Cardiac muscle cell (in vitro differentiated cells and primary cell): ENCODE data around the gene ITGA3. TPM values are rescaled to one million over a fixed set of nuclear protein-coding genes. Genes with fewer than 3 reads are reported as not detected.

Experiments
- DNase-seq, 2 donors: peaks; one replicate each; pipeline versions ENCODE4 v3.0.0 to v3.0.0-alpha.2; 2010 to 2017; ENCODE audit warnings: low read depth in 1 of 2, low spot score in 1 of 2
- H3K27ac ChIP-seq: fragments of 200-600 bp; sonication (generic); 2 replicates; pipeline ENCODE4 v1.5.1; 2016
- H3K27me3 ChIP-seq: fragments of 200-600 bp; sonication (generic); 2 replicates; pipeline ENCODE4 v1.6.0; 2016; ENCODE audit warnings: control low read depth
- H3K36me3 ChIP-seq: fragments of 200-600 bp; sonication (generic); 2 replicates; pipeline ENCODE4 v1.5.1; 2016; ENCODE audit warnings: control low read depth
- H3K4me1 ChIP-seq: fragments of 200-600 bp; sonication (generic); 2 replicates; pipeline ENCODE4 v1.8.1; 2017; ENCODE audit warnings: low read depth, mild to moderate bottlenecking, mixed run types
- H3K4me3 ChIP-seq: fragments of 200-600 bp; sonication (generic); 2 replicates; pipeline ENCODE4 v1.5.1; 2016; ENCODE audit warnings: mild to moderate bottlenecking
- H3K9me3 ChIP-seq: fragments of 200-600 bp; sonication (generic); 2 replicates; pipeline ENCODE4 v1.5.1; 2017; ENCODE audit warnings: low read depth, mild to moderate bottlenecking, control low read depth
- polyA plus RNA-seq: library from polyadenylated mRNA; unstranded; fragments of >200 nt; fragmentation: Nextera tagmentation; extraction: Ambion mirVana; gene quantifications from 2 replicates; pipeline ENCODE4 v1.2.1, GENCODE V29; 2016
- total RNA-seq: library from RNA; depleted of rRNA; stranded (reverse); fragments of >200 nt; gene quantifications from 2 replicates; pipeline ENCODE4 v1.2.3, GENCODE V29; 2016
- TF ChIP-seq, protein P1 (sequence below): IDR thresholded peaks from 2 replicates; pipeline ENCODE4 v1.5.1; 2012; ENCODE audit warnings: low read depth, mild to moderate bottlenecking, low read length

The ITGA3 gene
- total and polyA plus RNA-seq, 2 experiments from 2014 or later: 20.5 to 41.9 TPM

DNA sequence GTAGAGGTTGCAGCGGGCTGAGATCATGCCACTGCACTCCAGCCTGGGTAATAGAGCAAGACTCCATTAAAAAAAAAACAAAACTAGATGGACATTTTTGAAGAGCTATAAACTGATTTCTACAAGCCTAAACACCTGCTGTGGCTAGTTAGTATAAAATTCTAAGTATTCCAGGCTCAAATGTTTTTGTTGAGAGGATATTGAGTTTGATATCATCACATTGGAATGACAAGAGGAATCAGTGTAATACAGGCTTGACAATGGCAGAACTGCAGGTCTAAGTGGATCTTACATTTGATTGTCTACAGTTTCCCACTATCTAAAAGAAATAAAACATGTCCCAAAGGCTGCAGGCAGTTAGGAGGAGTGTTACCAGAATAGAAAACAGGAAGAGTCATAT is 37.0 kb upstream of the ITGA3 start:
- TF ChIP-seq, protein P1, sequence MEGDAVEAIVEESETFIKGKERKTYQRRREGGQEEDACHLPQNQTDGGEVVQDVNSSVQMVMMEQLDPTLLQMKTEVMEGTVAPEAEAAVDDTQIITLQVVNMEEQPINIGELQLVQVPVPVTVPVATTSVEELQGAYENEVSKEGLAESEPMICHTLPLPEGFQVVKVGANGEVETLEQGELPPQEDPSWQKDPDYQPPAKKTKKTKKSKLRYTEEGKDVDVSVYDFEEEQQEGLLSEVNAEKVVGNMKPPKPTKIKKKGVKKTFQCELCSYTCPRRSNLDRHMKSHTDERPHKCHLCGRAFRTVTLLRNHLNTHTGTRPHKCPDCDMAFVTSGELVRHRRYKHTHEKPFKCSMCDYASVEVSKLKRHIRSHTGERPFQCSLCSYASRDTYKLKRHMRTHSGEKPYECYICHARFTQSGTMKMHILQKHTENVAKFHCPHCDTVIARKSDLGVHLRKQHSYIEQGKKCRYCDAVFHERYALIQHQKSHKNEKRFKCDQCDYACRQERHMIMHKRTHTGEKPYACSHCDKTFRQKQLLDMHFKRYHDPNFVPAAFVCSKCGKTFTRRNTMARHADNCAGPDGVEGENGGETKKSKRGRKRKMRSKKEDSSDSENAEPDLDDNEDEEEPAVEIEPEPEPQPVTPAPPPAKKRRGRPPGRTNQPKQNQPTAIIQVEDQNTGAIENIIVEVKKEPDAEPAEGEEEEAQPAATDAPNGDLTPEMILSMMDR: no peak
- H3K27me3 ChIP-seq: no peaks in the 10 kb centered on the region
- H3K4me3 ChIP-seq: no peak overlapping the region
- no peaks in the 10 kb centered on the region for H3K9me3 ChIP-seq
- H3K36me3 ChIP-seq: no peaks in the 10 kb centered on the region
- peaks cover 5% of the 10 kb centered on the region for H3K4me1 ChIP-seq
- H3K27ac ChIP-seq: no peak overlapping the region
- no peak for DNase-seq

DNA sequence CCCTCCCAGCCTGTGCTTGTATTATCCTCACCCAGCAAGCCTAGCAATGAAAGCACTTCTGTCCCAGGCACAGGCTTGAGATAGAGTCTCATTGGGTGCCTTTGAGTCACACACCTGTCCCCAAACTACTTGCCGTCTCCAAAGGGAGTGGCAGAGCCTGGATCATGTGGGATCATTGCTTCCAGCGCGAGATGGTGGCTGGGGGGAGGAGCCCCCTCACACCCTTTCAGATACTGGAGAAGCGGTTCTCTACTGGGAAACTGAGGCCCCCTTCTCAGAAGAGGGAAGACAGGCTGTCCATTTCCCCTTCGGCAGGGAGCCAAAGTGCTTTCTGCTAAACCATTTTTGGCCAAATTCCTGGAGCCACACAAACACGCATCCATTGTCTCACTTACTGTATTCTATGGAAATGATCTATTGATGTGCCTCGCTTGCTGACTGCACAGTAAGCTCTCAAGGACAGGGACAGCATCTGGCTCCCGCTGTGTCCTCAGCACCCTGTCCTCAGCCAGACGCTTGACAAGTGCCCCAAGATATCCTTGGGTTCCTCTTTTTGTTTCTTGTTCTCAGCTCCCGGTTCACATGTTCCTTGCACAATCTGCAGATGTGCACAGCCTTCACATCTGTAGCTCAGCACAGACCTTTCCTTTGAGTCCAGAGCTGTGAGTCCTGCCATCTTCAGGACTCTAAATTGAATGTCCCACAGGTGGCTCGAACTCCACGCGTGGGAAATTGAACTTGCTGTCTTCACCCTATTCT is 34.9 kb upstream of the ITGA3 start:
- H3K9me3 ChIP-seq: no peaks in the 10 kb centered on the region
- H3K4me3 ChIP-seq: no peak overlapping the region
- TF ChIP-seq, protein P1: no peak
- no peak for DNase-seq
- H3K27ac ChIP-seq: no peak overlapping the region
- H3K27me3 ChIP-seq: no peaks in the 10 kb centered on the region
- no peaks in the 10 kb centered on the region for H3K36me3 ChIP-seq
- peaks cover 5% of the 10 kb centered on the region for H3K4me1 ChIP-seq

DNA sequence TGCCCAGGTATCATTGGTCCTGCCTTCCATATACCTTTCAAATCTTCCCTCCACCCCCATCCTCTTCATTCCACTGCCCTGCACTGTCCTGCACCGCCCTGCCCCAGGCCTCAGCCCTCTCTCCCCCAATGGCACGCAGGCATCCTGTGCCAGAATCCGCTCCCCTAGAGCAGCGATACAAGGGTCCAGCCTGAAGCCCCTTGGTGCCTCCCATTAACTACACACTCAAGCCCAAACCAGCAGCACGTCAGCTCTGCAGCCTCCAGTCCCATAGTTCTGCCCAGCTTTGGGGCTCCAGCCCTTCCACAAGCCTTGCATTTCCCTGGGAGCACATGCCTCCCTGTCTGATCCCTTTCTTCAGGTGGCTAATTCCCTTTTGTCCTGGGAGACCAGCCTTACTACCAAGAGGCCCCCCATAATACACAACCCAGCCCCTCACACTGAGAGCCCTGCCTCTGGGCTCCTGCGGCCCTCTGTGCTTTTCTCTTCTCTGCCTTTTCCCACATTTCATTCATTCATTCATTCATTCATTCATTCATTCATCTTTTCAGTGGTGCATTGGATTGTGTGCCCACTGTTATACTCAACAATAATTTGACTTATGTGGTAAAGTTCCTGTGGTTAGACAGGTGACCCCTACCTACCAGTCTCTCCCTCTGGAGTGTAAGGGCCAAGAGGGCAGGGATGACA is 34.1 kb upstream of the ITGA3 start:
- Histone ChIP-seq H3K27me3 (no peaks in the 10 kb centered on the region), H3K4me3 (no peak overlapping the region)

DNA sequence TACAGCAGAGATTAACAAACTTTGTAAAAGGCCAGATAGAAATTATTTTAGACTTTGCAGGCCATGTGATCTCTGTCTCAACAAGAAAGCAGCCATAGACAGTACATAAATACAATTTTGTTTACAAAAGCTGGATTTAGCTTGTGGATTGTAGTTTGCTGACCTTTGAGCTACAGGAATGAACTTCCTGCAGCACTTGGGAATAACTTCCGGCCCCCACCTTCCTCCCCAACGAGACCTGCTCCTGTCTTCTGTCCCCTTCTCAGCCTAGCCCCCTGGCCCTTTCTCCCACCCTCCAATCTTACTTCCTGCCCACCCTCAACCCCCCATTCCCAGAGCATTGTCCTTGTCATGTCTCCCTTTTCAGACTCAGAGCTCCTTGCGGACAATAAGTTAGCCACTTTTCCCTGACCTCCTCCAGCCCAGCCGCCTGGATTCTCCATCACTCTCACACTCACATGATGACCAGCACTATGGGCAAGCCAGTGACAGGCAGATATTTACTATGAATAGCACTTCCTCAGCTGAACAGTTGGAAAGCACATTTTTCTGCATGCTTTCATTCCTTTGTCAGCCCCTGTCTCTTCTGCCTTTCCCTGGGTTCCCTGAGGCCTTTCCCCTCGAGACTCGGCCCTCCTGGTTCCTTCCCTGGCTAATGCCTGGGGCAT is 33.3 kb upstream of the ITGA3 start:
- H3K9me3 ChIP-seq: no peaks in the 10 kb centered on the region
- no peaks in the 10 kb centered on the region for H3K36me3 ChIP-seq
- DNase-seq: no peak
- peaks cover 5% of the 10 kb centered on the region for H3K4me1 ChIP-seq
- no peak overlapping the region for H3K4me3 ChIP-seq
- TF ChIP-seq, protein P1: no peak
- H3K27me3 ChIP-seq: no peaks in the 10 kb centered on the region
- H3K27ac ChIP-seq: peak overlapping the region; percentile 72

More for the DNA sequence above, 34.1 kb upstream of the ITGA3 start:
- Histone ChIP-seq H3K27ac (no peak overlapping the region), H3K4me1 (peaks cover 5% of the 10 kb centered on the region), H3K36me3 (no peaks in the 10 kb centered on the region), H3K9me3 (no peaks in the 10 kb centered on the region)
- DNase-seq: no peak
- TF ChIP-seq, protein P1: no peak

DNA sequence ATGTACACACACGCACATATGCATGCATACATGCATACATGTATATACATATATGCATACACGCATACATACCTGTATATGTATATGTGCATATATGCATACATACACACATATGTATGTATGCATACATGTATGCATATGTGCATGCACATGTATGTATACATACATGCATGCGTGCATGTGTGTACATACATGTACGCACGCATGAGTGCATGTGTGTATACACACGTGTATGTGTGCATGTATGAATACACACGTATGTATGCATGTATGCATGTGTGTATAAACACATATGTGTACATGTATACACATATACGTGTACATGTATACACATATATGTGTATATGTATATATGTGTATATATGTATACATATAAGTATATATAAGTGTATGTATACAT is 32.4 kb upstream of the ITGA3 start:
- Histone ChIP-seq H3K27ac (no peak overlapping the region), H3K4me3 (no peak overlapping the region), H3K4me1 (peaks cover 10% of the 10 kb centered on the region), H3K9me3 (no peaks in the 10 kb centered on the region), H3K27me3 (no peaks in the 10 kb centered on the region), H3K36me3 (no peaks in the 10 kb centered on the region)
- DNase-seq: no peak
- TF ChIP-seq, protein P1: no peak
